ENCODE results near the gene SPEF2.

SPEF2 gene

DNA sequence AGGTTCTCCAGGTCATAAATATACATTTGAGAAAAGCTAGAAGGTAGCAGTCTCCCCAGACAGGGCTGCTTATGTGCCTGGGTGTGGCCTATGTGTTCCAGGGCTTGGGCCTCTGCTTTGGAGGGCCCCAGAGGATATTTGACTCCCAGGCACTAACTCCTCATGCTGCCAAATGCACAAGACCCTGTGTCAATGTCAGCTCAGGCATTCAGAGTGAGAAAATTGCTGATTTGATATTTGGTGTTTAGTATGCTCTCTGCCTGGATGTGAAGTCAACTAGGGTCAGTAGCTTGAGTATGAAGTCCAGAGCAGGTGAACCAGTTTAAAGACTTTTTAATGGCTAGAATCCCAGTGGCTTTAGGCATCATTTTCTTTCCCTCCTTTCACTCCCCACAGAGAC, 181.5 kb downstream of the SPEF2 start:
- Histone ChIP-seq H3K79me2 (ENCODE audit: insufficient read depth, low read length) (no peaks in the 10 kb centered on the region), H3F3A (ENCODE audit: insufficient read depth, low read length) (no peaks in the 10 kb centered on the region)
- TF ChIP-seq, protein P1, sequence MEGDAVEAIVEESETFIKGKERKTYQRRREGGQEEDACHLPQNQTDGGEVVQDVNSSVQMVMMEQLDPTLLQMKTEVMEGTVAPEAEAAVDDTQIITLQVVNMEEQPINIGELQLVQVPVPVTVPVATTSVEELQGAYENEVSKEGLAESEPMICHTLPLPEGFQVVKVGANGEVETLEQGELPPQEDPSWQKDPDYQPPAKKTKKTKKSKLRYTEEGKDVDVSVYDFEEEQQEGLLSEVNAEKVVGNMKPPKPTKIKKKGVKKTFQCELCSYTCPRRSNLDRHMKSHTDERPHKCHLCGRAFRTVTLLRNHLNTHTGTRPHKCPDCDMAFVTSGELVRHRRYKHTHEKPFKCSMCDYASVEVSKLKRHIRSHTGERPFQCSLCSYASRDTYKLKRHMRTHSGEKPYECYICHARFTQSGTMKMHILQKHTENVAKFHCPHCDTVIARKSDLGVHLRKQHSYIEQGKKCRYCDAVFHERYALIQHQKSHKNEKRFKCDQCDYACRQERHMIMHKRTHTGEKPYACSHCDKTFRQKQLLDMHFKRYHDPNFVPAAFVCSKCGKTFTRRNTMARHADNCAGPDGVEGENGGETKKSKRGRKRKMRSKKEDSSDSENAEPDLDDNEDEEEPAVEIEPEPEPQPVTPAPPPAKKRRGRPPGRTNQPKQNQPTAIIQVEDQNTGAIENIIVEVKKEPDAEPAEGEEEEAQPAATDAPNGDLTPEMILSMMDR (IDR thresholded peaks at IDR 0.05; ENCODE audit: low read length): no peak
- no peak for TF ChIP-seq EZH2 (IDR thresholded peaks at IDR 0.05; ENCODE audit: borderline replicate concordance, low read length)

DNA sequence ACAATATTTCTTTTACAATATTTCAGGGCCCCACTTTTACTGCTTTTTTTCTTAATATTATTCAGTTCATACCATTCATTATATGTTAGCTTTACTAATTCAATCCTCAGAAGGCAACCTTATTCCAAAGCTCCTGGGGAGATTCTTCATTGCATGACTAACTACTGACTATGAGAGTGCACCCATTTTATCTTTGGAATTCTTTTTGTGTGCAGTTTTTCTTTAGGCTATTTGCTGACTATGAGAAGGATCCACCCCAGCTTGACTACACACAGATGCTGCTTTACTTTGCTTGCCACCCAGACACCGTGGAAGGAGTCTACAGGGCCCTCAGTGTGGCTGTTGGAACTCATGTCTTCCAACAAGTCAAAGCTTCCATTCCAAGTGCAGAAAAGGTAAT, 182.1 kb downstream of the SPEF2 start:
- H3K4me1 ChIP-seq (ENCODE audit: insufficient read depth, low read length, severe bottlenecking): peaks cover 56% of the 10 kb centered on the region
- no peaks in the 10 kb centered on the region for H3K36me3 ChIP-seq (ENCODE audit: insufficient read depth, low read length)
- no peak overlapping the region for H3K4me3 ChIP-seq (ENCODE audit: low read depth, low read length, poor library complexity, severe bottlenecking)
- no peak overlapping the region for H3K27ac ChIP-seq (ENCODE audit: low read depth, low read length, poor library complexity, severe bottlenecking)
- H3K9me3 ChIP-seq (ENCODE audit: low read length): no peaks in the 10 kb centered on the region
- H4K20me1 ChIP-seq (ENCODE audit: insufficient read depth, low read length): no peaks in the 10 kb centered on the region
- H3K79me2 ChIP-seq (ENCODE audit: insufficient read depth, low read length): no peaks in the 10 kb centered on the region
- no peaks in the 10 kb centered on the region for H3K27me3 ChIP-seq (ENCODE audit: insufficient read depth, low read length)
- H3K9me2 ChIP-seq (ENCODE audit: low read depth, low read length): no peaks in the 10 kb centered on the region
- no peaks in the 10 kb centered on the region for H3F3A ChIP-seq (ENCODE audit: insufficient read depth, low read length)
- TF ChIP-seq, protein P1 (IDR thresholded peaks at IDR 0.05; ENCODE audit: low read length): no peak
- TF ChIP-seq EZH2 (IDR thresholded peaks at IDR 0.05; ENCODE audit: borderline replicate concordance, low read length): no peak
- no peak overlapping the region for H2AFZ ChIP-seq (ENCODE audit: low read length)
- no peak overlapping the region for H3K9ac ChIP-seq (ENCODE audit: low read length)
- no peak overlapping the region for H3K4me2 ChIP-seq (ENCODE audit: low read length)

More for the DNA sequence above, 181.5 kb downstream of the SPEF2 start:
- H2AFZ ChIP-seq (ENCODE audit: low read length): no peak overlapping the region
- no peaks in the 10 kb centered on the region for H3K9me2 ChIP-seq (ENCODE audit: low read depth, low read length)
- H3K27ac ChIP-seq (ENCODE audit: low read depth, low read length, poor library complexity, severe bottlenecking): no peak overlapping the region
- H3K9ac ChIP-seq (ENCODE audit: low read length): no peak overlapping the region
- no peaks in the 10 kb centered on the region for H3K27me3 ChIP-seq (ENCODE audit: insufficient read depth, low read length)
- no peak overlapping the region for H3K4me2 ChIP-seq (ENCODE audit: low read length)
- H4K20me1 ChIP-seq (ENCODE audit: insufficient read depth, low read length): no peaks in the 10 kb centered on the region
- no peak overlapping the region for H3K4me3 ChIP-seq (ENCODE audit: low read depth, low read length, poor library complexity, severe bottlenecking)
- H3K9me3 ChIP-seq (ENCODE audit: low read length): no peaks in the 10 kb centered on the region
- peaks cover 56% of the 10 kb centered on the region for H3K4me1 ChIP-seq (ENCODE audit: insufficient read depth, low read length, severe bottlenecking)
- H3K36me3 ChIP-seq (ENCODE audit: insufficient read depth, low read length): no peaks in the 10 kb centered on the region

DNA sequence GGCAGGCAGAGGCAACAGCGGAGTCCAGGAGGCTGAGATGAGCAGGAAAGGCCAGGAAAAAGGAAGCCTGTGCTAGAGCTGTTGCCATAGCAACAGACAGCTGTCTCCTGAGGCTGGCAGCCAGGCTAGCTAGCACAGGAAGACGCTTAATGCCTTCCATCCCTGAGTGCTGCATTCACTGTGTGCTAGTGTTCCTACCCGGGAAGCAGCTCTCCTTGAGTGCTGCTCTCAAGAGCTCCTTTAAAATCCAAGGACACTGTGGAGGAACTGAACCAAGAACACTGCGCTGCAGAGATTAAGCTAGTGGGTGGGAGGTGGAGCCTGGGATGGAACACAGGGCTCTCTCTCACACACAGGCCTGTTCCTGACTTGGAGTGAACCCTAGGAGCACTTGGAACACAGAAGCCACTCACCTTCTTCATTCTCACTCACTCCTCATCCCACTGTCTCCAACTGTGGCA, 185.6 kb downstream of the SPEF2 start:
- no peak overlapping the region for H2AFZ ChIP-seq (ENCODE audit: low read length)
- H3K9me3 ChIP-seq (ENCODE audit: low read length): no peaks in the 10 kb centered on the region

More for the DNA sequence above, 185.6 kb downstream of the SPEF2 start:
- no peaks in the 10 kb centered on the region for H4K20me1 ChIP-seq (ENCODE audit: insufficient read depth, low read length)
- no peaks in the 10 kb centered on the region for H3K36me3 ChIP-seq (ENCODE audit: insufficient read depth, low read length)
- no peak overlapping the region for H3K27ac ChIP-seq (ENCODE audit: low read depth, low read length, poor library complexity, severe bottlenecking)
- TF ChIP-seq EZH2 (IDR thresholded peaks at IDR 0.05; ENCODE audit: borderline replicate concordance, low read length): no peak
- TF ChIP-seq, protein P1 (IDR thresholded peaks at IDR 0.05; ENCODE audit: low read length): no peak
- no peaks in the 10 kb centered on the region for H3K27me3 ChIP-seq (ENCODE audit: insufficient read depth, low read length)
- H3K9me2 ChIP-seq (ENCODE audit: low read depth, low read length): no peaks in the 10 kb centered on the region
- H3K4me2 ChIP-seq (ENCODE audit: low read length): peak overlapping the region; percentile 10; the same call in 1 of the 2 replicates
- no peak overlapping the region for H3K4me3 ChIP-seq (ENCODE audit: low read depth, low read length, poor library complexity, severe bottlenecking)
- H3K4me1 ChIP-seq (ENCODE audit: insufficient read depth, low read length, severe bottlenecking): peaks cover 24% of the 10 kb centered on the region
- no peaks in the 10 kb centered on the region for H3F3A ChIP-seq (ENCODE audit: insufficient read depth, low read length)
- H3K9ac ChIP-seq (ENCODE audit: low read length): no peak overlapping the region
- no peaks in the 10 kb centered on the region for H3K79me2 ChIP-seq (ENCODE audit: insufficient read depth, low read length)
